Naive thymus-derived CD4-positive, alpha-beta T cell (primary cell): Measurements from ENCODE around the gene SLC38A3. TPM values are rescaled to one million over a fixed set of nuclear protein-coding genes. Genes with fewer than 3 reads are reported as not detected.

Experiments
- ATAC-seq: fragments of 150-1000 bp; cut with Tn5 transposase; 2 replicates; pipeline ENCODE4 v1.10.0; 2021; ENCODE audit warnings: mild to moderate bottlenecking, moderate library complexity
- CTCF ChIA-PET: fragments of 350-600 bp; sonication (Branson Sonifier 250); formaldehyde crosslinking; loops from one replicate; lab custom pipeline; 2021; ENCODE audit warnings: antibody characterized with exemption; lab: Charles Lee
- POLR2A ChIA-PET: fragments of 350-600 bp; sonication (Branson Sonifier 250); formaldehyde crosslinking; loops from one replicate; lab custom pipeline; 2021; ENCODE audit warnings: antibody characterized with exemption, inconsistent platforms; lab: Charles Lee
- DNase-seq, 9 donors: peaks; one replicate each; pipeline versions ENCODE4 v3.0.0 to v3.0.0-alpha.2; 2020 to 2022; ENCODE audit warnings: mixed read lengths in 1 of 9
- H3K27ac ChIP-seq: one replicate; pipeline ENCODE4 v1.7.0; 2013; ENCODE audit warnings: mild to moderate bottlenecking, low read depth, low read length, moderate library complexity
- H3K27me3 ChIP-seq, 2 donors: one replicate each; pipeline ENCODE4 v1.7.0; 2013; ENCODE audit warnings: low read length in 2 of 2, mild to moderate bottlenecking in 2 of 2, moderate library complexity in 2 of 2; ENCODE audit not compliant: control insufficient read depth in 2 of 2, insufficient read depth in 2 of 2
- H3K36me3 ChIP-seq, 3 experiments: 1 replicate in 2 of 3; 2 replicates in 1 of 3; pipeline ENCODE4 v1.7.0; 2013; ENCODE audit warnings: low read length in 3 of 3, mild to moderate bottlenecking in 3 of 3, moderate library complexity in 1 of 3; ENCODE audit not compliant: insufficient read depth in 3 of 3, control insufficient read depth in 2 of 3
- H3K4me1 ChIP-seq, 2 donors: one replicate each; pipeline ENCODE4 v1.7.0; 2013; ENCODE audit warnings: low read length in 2 of 2, mild to moderate bottlenecking in 2 of 2, moderate library complexity in 1 of 2; ENCODE audit not compliant: control insufficient read depth in 2 of 2, insufficient read depth in 2 of 2
- H3K4me3 ChIP-seq: 2 replicates; pipeline ENCODE4 v1.7.0; 2013; ENCODE audit warnings: mild to moderate bottlenecking, low read length
- H3K9me3 ChIP-seq, 3 experiments: 1 replicate in 2 of 3; 2 replicates in 1 of 3; pipeline ENCODE4 v1.7.0; 2013; ENCODE audit warnings: low read length in 3 of 3; ENCODE audit not compliant: control insufficient read depth in 2 of 3
- H3K27ac Mint-ChIP-seq, 9 donors: one replicate each; pipeline ENCODE4 v1.8.0; 2020 to 2022; ENCODE audit warnings: mixed read lengths in 9 of 9, mild to moderate bottlenecking in 8 of 9, moderate library complexity in 5 of 9, inconsistent platforms in 2 of 9
- H3K27me3 Mint-ChIP-seq, 5 donors: one replicate each; pipeline ENCODE4 v1.8.0; 2021 to 2022; ENCODE audit warnings: mixed read lengths in 5 of 5, mild to moderate bottlenecking in 1 of 5
- H3K36me3 Mint-ChIP-seq, 5 donors: one replicate each; pipeline ENCODE4 v1.8.0; 2020 to 2022; ENCODE audit warnings: mixed read lengths in 5 of 5, mild to moderate bottlenecking in 3 of 5, inconsistent platforms in 1 of 5
- H3K4me1 Mint-ChIP-seq, 7 donors: one replicate each; pipeline ENCODE4 v1.8.0; 2020 to 2022; ENCODE audit warnings: mixed read lengths in 7 of 7, mild to moderate bottlenecking in 3 of 7, inconsistent platforms in 1 of 7
- H3K4me3 Mint-ChIP-seq, 10 donors: one replicate each; pipeline ENCODE4 v1.8.0; 2020 to 2022; ENCODE audit warnings: mild to moderate bottlenecking in 10 of 10, mixed read lengths in 10 of 10, moderate library complexity in 6 of 10, inconsistent platforms in 2 of 10
- H3K9me3 Mint-ChIP-seq, 11 donors: one replicate each; pipeline ENCODE4 v1.8.0; 2020 to 2022; ENCODE audit warnings: mixed read lengths in 11 of 11, mild to moderate bottlenecking in 4 of 11, inconsistent platforms in 1 of 11, moderate library complexity in 1 of 11
- intact Hi-C, 2 donors: fragments of 100-400 bp; cut with micrococcal nuclease; formaldehyde crosslinking; loops; one replicate each; pipeline ENCODE4 v1.15.1; 2023
- polyA plus RNA-seq, 2 donors: library from polyadenylated mRNA; unstranded; fragments of 300-500 nt; fragmentation: Illumina TruSeq; gene quantifications; one replicate each; pipeline ENCODE4 v1.2.3, GENCODE V29; 2021
- total RNA-seq, 6 experiments: library from RNA in 5 of 6; stranded (reverse) in 5 of 6; gene quantifications; 1 replicate in 5 of 6; 2 replicates in 1 of 6; pipeline ENCODE4 v1.2.3 and lab custom pipeline; 2021 to 2026

The SLC38A3 gene
- total and polyA plus RNA-seq, 7 experiments from 2014 or later, result 1.8 TPM; not detected in 6

- no peaks in the 10 kb centered on the region for H3K9me3 ChIP-seq
- POLR2A ChIA-PET, result interaction anchor here (15.6 kb wide), 1 partner anchor 13 kb away, joined by 253 read pairs; the partner anchor contains the start of gene GNAI2
- no peaks in the 10 kb centered on the region for H3K27me3 ChIP-seq
- H3K27me3 Mint-ChIP-seq, result no peaks in the 10 kb centered on the region
- ATAC-seq, result no peak
- H3K4me3 Mint-ChIP-seq, result peak overlapping the region; percentile 65 to 89 (median 82)
- H3K36me3 Mint-ChIP-seq, result peaks cover 0 to 8% (median 0%) of the 10 kb centered on the region in 5 donors
- intact Hi-C loops, result no loop called here
- no peaks in the 10 kb centered on the region for H3K9me3 Mint-ChIP-seq
- H3K27ac ChIP-seq, result peak overlapping the region; percentile 88
- H3K4me1 Mint-ChIP-seq, result peaks cover 53 to 88% (median 74%) of the 10 kb centered on the region in 7 donors
- DNase-seq, result no peak
- H3K36me3 ChIP-seq, result peaks cover 0 to 33% (median 0%) of the 10 kb centered on the region in 3 experiments
- peaks cover 63 to 88% of the 10 kb centered on the region in 2 donors for H3K4me1 ChIP-seq
- peak overlapping the region; percentile 52 for H3K4me3 ChIP-seq
- CTCF ChIA-PET, result interaction anchor here (0.7 to 9.5 kb wide), 2 partner anchors 15 to 1456 kb away, joined by 7 to 211 read pairs; partner anchors contain the start of gene GNAI2
- H3K27ac Mint-ChIP-seq, result peak overlapping the region in 8 of 9 donors; percentile 80 to 96 (median 95)
These were observed 40.2 kb downstream of the SLC38A3 start for GRCh38 chr3:50245251-50245745.

- ATAC-seq (peak; percentile 90), DNase-seq (peak; percentile 88 to 99 (median 94))
- Histone ChIP-seq H3K4me3 (peak overlapping the region; percentile 52), H3K27ac (peak overlapping the region; percentile 88), H3K9me3 (no peaks in the 10 kb centered on the region), H3K4me1 (peaks cover 61 to 87% of the 10 kb centered on the region in 2 donors), H3K36me3 (peaks cover 0 to 34% (median 0%) of the 10 kb centered on the region in 3 experiments), H3K27me3 (no peaks in the 10 kb centered on the region)
- POLR2A ChIA-PET, result interaction anchor here (0.7 to 15.6 kb wide), 7 partner anchors 14 to 1253 kb away, joined by 3 to 253 read pairs (median 5); partner anchors contain the start of gene GNAI2
- H3K4me1 Mint-ChIP-seq, result peaks cover 57 to 90% (median 74%) of the 10 kb centered on the region in 7 donors
- intact Hi-C loops, result loop anchor here (1.0 kb wide), 7 partner anchors 8 to 54 kb away; partner anchors contain the start of genes HYAL3 (in 2 of the 2) and NAA80 (in 2 of the 2)
- CTCF ChIA-PET, result interaction anchor here (0.6 to 9.5 kb wide), 17 partner anchors 10 to 1681 kb away, joined by 3 to 211 read pairs (median 5); partner anchors contain the start of genes GNAI2 and IFRD2
- H3K36me3 Mint-ChIP-seq, result peaks cover 0 to 9% (median 0%) of the 10 kb centered on the region in 5 donors
- H3K4me3 Mint-ChIP-seq, result peak overlapping the region; percentile 77 to 89 (median 82)
- H3K27ac Mint-ChIP-seq, result peak overlapping the region; percentile 80 to 96 (median 95)
- H3K9me3 Mint-ChIP-seq, result no peaks in the 10 kb centered on the region
- no peaks in the 10 kb centered on the region for H3K27me3 Mint-ChIP-seq
These were observed 40.9 kb downstream of the SLC38A3 start for GRCh38 chr3:50245831-50246516.

- DNase-seq, result peak in 8 of 9 donors; percentile 78 to 91 (median 84)
- H3K4me1 ChIP-seq, result peaks cover 61 to 87% of the 10 kb centered on the region in 2 donors
- peak overlapping the region; percentile 52 for H3K4me3 ChIP-seq
- Mint-ChIP-seq H3K27ac (peak overlapping the region; percentile 80 to 96 (median 95)), H3K4me3 (peak overlapping the region; percentile 77 to 89 (median 82)), H3K9me3 (no peaks in the 10 kb centered on the region), H3K4me1 (peaks cover 55 to 90% (median 74%) of the 10 kb centered on the region in 7 donors), H3K27me3 (no peaks in the 10 kb centered on the region), H3K36me3 (peaks cover 0 to 14% (median 0%) of the 10 kb centered on the region in 5 donors)
- ATAC-seq, result peak; percentile 82
- H3K36me3 ChIP-seq, result peaks cover 0 to 37% (median 0%) of the 10 kb centered on the region in 3 experiments
- ChIA-PET CTCF (interaction anchor here (0.6 to 9.5 kb wide), 17 partner anchors 9 to 1680 kb away, joined by 3 to 211 read pairs (median 5); partner anchors contain the start of genes GNAI2 and IFRD2), POLR2A (interaction anchor here (0.6 to 15.6 kb wide), 13 partner anchors 8 to 1253 kb away, joined by 3 to 253 read pairs (median 4); partner anchors contain the start of genes GNAI2, HYAL3 and NAA80)
- intact Hi-C loops, result loop anchor here (1.0 kb wide), 7 partner anchors 8 to 54 kb away; partner anchors contain the start of genes HYAL3 (in 2 of the 2) and NAA80 (in 2 of the 2)
- H3K27me3 ChIP-seq, result no peaks in the 10 kb centered on the region
- H3K27ac ChIP-seq, result peak overlapping the region; percentile 88
- H3K9me3 ChIP-seq, result no peaks in the 10 kb centered on the region
These were observed 41.5 kb downstream of the SLC38A3 start for GRCh38 chr3:50246517-50246954.

- no peaks in the 10 kb centered on the region for H3K9me3 Mint-ChIP-seq
- ChIA-PET POLR2A (interaction anchor here (0.8 to 15.6 kb wide), 5 partner anchors 8 to 89 kb away, joined by 3 to 253 read pairs (median 4); partner anchors contain the start of gene GNAI2), CTCF (interaction anchor here (0.6 to 9.5 kb wide), 5 partner anchors 11 to 1005 kb away, joined by 3 to 211 read pairs (median 8); partner anchors contain the start of gene GNAI2)
- peaks cover 0 to 16% (median 0%) of the 10 kb centered on the region in 5 donors for H3K36me3 Mint-ChIP-seq
- peaks cover 6 to 55% (median 8%) of the 10 kb centered on the region in 3 experiments for H3K36me3 ChIP-seq
- H3K27me3 Mint-ChIP-seq, result no peaks in the 10 kb centered on the region
- H3K27ac ChIP-seq, result peak overlapping the region; percentile 88
- DNase-seq (no peak), ATAC-seq (no peak)
- H3K27me3 ChIP-seq, result no peaks in the 10 kb centered on the region
- H3K4me1 ChIP-seq, result peaks cover 43 to 72% of the 10 kb centered on the region in 2 donors
- intact Hi-C loops, result no loop called here
- peak overlapping the region in 5 of 10 donors; percentile 13 to 47 (median 26) for H3K4me3 Mint-ChIP-seq
- H3K27ac Mint-ChIP-seq, result peak overlapping the region; percentile 44 to 96 (median 82)
- H3K4me1 Mint-ChIP-seq, result peaks cover 48 to 76% (median 58%) of the 10 kb centered on the region in 7 donors
- no peaks in the 10 kb centered on the region for H3K9me3 ChIP-seq
- no peak overlapping the region for H3K4me3 ChIP-seq
These were observed 43.3 kb downstream of the SLC38A3 start for GRCh38 chr3:50248387-50248786.

GRCh38 chr3:50249457-50249856 is 44.4 kb downstream of the SLC38A3 start:
- ChIA-PET POLR2A (interaction anchor here (1.7 to 15.6 kb wide), 2 partner anchors 9 to 17 kb away, joined by 5 to 253 read pairs; partner anchors contain the start of gene GNAI2), CTCF (interaction anchor here (1.3 to 2.3 kb wide), 5 partner anchors 10 to 57 kb away, joined by 4 to 12 read pairs (median 6); no protein-coding TSS in a partner anchor)
- peak overlapping the region; percentile 88 for H3K27ac ChIP-seq
- H3K27me3 ChIP-seq, result no peaks in the 10 kb centered on the region
- Mint-ChIP-seq H3K4me1 (peaks cover 37 to 71% (median 54%) of the 10 kb centered on the region in 7 donors), H3K4me3 (no peak overlapping the region), H3K36me3 (peaks cover 0 to 13% (median 0%) of the 10 kb centered on the region in 5 donors), H3K9me3 (no peaks in the 10 kb centered on the region), H3K27ac (peak overlapping the region in 5 of 9 donors; percentile 25 to 96 (median 59)), H3K27me3 (no peaks in the 10 kb centered on the region)
- ATAC-seq, result no peak
- intact Hi-C loops, result no loop called here
- peaks cover 6 to 61% (median 8%) of the 10 kb centered on the region in 3 experiments for H3K36me3 ChIP-seq
- DNase-seq, result no peak
- H3K9me3 ChIP-seq, result no peaks in the 10 kb centered on the region
- H3K4me1 ChIP-seq, result peaks cover 38 to 64% of the 10 kb centered on the region in 2 donors
- H3K4me3 ChIP-seq, result no peak overlapping the region
